GM06990 (cell line): ENCODE measurements around the gene CLPTM1L.

ENCODE experiments used
- DNase-seq: peaks from one replicate; pipeline ENCODE4 v3.0.0-alpha.2; 2011; ENCODE audit not compliant: insufficient read length; ENCODE audit errors: extremely low read depth
- H3K27me3 ChIP-seq: replicated peaks from 2 replicates; pipeline ENCODE4 v1.6.0; 2011; ENCODE audit warnings: low read length; ENCODE audit not compliant: control insufficient read depth, insufficient read depth
- H3K36me3 ChIP-seq: 2 replicates; pipeline ENCODE4 v1.5.1; 2011; ENCODE audit warnings: low read length; ENCODE audit not compliant: control insufficient read depth, insufficient read depth
- H3K4me3 ChIP-seq: replicated peaks from 2 replicates; pipeline ENCODE4 v1.5.1; 2011; ENCODE audit warnings: low read depth, mild to moderate bottlenecking, control low read depth, low read length
- TF ChIP-seq, protein P1 (sequence below): IDR thresholded peaks from 2 replicates; pipeline ENCODE4 v1.5.1; 2011; ENCODE audit warnings: low read length, control low read depth, mild to moderate bottlenecking, inconsistent platforms; ENCODE audit not compliant: insufficient read depth, poor library complexity, severe bottlenecking

The CLPTM1L gene

DNA sequence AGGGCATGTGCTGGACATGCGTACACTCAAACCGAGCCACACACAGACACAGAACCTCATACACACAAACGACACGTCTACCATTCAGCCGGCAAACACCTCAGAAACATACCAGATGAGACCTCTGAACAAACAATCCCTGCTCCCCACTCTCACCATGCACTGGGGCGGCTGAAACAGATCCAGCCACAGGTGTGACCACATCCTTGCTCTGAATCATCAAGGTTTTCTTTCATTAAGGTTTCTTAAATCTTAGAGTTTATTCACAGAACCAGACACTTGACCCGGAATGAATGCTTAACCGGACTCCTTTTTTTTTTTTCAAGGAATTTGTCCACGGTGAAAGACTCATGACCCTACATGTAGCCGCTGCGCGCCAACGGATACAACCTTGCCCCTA is 76.2 kb downstream of the CLPTM1L start:
- H3K4me3 ChIP-seq = no peak overlapping the region
- H3K36me3 ChIP-seq = no peaks in the 10 kb centered on the region
- no peak for DNase-seq
- TF ChIP-seq, protein P1, sequence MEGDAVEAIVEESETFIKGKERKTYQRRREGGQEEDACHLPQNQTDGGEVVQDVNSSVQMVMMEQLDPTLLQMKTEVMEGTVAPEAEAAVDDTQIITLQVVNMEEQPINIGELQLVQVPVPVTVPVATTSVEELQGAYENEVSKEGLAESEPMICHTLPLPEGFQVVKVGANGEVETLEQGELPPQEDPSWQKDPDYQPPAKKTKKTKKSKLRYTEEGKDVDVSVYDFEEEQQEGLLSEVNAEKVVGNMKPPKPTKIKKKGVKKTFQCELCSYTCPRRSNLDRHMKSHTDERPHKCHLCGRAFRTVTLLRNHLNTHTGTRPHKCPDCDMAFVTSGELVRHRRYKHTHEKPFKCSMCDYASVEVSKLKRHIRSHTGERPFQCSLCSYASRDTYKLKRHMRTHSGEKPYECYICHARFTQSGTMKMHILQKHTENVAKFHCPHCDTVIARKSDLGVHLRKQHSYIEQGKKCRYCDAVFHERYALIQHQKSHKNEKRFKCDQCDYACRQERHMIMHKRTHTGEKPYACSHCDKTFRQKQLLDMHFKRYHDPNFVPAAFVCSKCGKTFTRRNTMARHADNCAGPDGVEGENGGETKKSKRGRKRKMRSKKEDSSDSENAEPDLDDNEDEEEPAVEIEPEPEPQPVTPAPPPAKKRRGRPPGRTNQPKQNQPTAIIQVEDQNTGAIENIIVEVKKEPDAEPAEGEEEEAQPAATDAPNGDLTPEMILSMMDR = no peak
- H3K27me3 ChIP-seq = no peaks in the 10 kb centered on the region

DNA sequence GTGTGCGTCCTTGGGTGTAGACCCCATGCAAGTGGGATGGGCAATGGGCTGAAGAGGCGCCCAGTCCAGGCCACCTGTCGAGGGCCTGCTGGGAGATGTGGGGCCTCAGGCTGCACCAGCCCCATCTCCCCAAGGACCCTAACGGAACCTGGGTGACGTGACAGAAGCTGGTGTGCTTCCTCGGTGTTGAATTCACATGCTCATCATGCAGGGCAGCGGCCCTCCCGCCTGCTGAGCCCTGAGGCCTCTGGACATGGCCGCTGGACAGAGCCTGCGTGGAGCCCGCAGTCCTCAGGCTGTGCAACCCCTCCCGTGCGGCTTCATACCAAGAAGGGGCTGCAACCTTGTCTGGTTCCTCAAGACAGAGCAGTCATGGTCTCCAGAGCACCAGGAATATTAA is 76.8 kb downstream of the CLPTM1L start:
- no peak for DNase-seq
- TF ChIP-seq, protein P1 = no peak
- Histone ChIP-seq H3K36me3 (no peaks in the 10 kb centered on the region), H3K27me3 (no peaks in the 10 kb centered on the region), H3K4me3 (no peak overlapping the region)
